CD4-positive, alpha-beta T cell treated with Interleukin-4 for 4 hours (primary cell): ENCODE measurements around the gene CBX2.

Experiments
- DNase-seq: peaks from one replicate; pipeline ENCODE4 v3.0.0-alpha.2; 2020

The CBX2 gene

DNA sequence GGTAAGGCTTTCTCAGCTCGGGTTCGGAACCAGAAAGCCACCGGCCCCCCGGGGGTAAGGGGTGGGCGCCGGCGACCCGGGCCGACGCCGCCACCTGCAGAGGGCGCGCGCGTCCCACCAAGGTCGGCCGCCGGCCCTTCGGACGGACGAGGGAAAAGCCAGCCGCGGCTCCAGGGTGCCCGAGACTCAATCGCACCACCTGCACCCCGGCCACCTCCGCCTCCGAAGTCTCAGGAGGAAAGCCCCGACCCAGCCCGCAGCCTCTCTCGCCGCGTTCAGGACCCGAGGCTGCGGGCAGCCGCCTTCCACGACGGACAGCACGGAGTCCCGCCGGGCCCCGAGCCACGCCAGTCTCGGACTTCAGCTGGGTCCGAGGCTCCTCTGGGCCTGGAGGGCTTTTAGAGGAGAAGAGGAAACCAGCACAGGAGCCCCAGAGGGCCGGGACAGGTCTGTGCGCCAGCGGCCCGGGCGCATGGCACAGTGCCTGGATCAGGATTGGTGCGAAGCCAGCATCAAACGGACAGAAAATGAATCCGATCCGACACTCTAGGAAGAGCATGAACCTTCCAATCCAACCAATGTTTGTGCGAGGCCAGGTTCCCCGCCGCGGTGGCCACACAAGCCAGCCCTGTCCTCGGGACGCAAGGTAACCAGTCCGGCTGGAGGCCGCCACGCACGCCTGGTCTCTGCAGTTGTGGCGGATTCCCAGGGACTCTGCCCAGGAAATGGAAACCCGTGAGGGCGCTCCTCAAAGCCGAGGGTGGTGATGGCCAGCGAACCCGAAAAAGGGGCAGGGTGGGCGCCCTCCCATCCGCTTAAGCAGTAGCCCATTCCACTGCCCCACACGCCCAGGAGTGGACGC lies 12.2 kb downstream of the CBX2 start:
- DNase-seq = no peak

DNA sequence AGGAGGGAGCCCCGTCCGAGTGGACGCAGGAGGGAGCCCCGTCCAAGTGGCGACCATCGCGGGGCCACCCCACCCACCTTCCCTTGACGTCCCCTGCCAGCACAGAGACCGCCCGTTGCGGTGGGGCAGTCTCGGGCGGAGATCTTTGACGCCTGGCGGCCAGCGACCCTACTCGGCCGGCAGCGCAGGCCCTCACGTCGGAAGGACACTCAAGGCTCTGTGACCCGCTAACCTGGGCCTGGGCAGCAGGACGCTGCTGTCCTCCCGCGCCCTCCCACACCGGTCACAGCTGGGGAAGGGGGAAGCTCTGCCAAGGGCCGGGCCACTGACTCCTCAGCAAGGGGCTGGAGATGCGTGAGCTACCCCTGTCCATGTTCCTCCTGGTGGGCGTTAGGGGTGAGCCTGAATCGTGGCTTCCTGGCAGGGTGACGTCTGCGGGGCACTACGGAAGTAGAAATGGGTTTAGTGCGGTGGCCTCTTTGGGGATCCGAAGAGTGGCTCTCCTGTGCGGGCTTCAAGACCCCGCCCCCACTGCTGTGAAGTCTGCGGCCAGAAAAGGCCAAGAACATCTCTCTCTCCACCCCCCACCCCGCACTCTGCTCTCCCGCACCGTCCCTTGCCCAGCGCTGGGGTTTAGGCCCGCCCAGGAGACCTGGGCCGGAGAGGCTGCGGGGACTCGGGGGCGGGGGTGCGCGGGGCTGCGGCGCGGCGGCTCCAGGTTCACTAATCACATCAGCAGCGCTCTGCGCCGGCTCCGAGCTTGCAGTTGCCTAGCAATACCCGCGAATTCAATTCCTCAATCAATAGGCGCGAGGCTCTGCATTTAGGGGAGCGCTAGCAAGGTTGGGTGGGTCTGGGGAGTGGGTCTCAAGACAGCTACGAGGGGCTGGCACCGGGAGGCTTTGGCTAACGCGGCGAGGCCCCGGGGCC lies 13.1 kb downstream of the CBX2 start:
- no peak for DNase-seq

DNA sequence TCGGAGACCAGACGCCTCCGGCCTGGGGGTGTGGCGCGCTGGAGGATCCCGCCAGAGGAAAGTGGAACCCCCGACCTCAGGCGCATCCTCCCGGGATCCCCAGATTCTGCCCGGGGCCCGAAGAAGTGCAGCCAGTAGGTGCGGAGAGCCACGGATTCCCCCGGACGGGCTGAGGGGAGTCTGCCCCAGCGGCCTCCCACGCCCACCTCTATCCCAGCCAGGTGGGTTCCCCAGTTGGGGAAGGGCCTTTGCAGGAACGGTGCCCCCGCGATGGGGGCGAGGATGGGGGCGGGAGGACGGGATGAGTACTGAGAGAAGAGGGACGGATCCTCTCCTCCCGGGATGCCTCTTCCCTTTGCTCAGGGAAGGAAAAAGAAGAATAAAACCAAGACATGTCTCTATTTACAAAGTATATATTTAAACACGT lies 13.8 kb downstream of the CBX2 start:
- no peak for DNase-seq

DNA sequence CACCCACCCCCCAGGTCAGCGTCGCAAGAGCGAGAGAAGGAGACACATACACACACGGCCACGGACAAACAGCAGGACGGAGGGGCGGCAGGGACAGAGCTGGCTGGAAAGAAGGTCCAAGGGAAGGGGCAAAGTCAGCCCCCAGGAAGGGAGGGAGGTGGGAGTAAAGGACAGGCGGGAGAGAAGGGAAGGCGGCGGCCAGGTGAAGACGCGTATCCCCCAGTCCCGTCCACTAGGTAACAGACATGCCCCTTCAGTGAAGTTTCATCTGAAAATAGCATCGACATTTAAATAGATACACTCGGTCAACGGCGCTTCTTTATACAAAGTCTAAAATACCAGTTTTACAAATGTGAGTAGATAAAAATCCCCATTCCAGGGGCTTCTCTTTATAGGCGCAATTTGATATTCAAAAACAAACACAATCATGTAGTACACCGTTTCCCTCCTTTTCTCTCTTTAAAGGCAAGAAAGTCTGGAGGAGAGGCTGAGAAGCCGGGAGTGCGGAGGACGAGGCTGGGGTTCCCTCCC lies 14.5 kb downstream of the CBX2 start:
- DNase-seq = no peak

DNA sequence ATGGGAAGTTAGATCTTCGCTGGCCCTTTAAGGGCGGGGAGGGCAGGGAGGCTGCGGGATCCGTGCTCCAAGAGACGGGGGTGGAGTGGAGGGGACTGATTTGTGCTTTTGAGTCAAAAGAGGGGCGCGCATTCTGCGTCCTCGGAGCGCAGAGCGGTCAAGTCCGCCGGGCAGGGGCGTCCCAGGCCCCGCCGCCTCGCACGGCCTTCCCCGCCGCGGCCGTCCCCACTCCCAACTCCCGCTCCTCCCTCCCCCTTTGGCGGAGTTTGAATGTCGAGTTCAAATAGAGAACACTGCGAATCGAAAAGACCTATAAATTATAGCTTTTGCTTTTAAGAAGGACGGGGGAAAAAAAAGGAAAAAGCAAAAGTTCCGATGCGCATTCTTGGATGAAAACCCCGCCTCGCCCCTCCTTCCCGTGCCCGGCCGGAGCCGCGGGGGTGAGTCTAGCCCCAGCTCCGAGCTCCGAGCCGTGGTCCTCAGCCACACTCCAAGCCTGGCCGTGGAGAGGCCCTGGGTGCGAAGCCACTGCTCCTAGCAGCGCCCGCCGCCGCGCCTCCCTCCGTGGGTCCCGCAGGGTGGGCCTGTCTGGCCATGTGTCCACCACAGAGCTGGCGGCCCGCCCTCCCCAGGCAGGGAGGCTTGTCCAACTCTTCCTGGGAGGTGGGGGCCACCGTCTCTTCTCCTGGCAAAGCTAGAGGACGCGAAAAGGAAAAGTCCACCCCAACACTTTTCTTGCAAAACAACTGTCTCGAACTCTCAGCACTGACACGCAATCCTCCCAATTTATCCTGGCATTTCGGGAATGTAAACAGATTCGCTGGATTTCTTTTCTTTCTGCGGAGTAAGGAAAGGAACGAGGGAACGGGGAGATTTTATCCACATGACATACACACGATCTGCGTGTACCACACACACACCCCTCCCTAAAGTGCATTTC lies 15.3 kb downstream of the CBX2 start:
- DNase-seq = no peak

DNA sequence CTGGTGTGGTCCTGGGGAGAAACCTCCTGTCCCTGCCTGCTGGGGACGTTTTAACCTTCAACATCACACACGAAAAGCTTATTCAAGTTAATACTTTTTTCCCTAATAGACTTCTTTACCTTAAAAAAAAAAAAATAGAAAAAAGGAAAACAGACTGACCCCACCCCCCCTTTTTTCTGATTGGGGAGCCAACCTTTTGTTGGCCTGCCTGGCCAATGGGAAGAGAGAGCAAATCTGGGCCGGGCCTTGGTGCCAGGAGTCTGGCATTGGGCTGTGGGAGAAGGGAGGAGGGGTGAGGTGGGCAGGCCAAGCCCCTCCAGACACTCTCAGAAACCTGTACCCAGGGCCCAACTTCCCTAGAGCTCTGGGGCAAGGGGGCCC lies 16.0 kb downstream of the CBX2 start:
- no peak for DNase-seq

DNA sequence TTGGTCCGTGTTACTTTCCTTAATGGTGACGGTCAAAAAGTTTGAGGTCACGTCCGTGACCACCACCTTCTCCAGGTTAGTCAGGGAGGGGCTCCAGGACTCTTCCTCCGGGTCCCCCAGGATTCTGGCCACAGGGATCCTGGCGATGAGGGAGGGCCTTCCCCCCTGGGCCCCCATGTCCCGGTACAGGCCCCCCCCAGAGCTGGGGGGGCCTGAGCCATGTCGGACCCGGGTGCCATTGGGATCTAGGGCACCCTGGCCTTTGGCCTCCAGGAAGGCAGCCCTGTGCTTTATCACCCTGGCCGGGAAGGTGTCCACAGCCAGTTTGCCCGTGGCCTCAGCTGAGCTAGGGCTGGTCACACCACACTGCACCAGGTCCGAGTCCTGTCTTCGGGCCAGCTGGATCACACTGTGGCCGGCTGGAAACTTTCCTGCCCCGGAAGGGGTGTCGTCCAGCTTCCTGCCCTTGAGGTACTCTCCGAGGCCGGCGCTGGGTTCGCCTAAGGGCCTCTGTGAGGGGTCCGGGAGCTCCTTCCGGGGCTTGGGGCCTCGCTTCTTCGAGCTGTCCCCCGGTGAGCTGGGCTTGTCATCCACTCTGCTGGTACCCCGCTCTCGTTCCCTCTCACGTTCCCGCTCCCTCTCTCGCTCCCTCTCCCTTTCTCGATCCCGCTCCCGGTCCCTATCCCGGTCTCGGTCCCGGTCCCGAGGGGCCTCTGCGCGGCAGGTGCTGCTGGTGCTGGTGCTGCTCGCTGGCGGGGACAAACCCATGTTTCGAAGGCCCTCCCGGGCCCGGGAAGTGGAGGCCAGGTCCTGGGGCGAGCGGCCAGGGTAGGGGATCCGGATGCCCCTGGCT lies 16.9 kb downstream of the CBX2 start:
- DNase-seq = no peak

DNA sequence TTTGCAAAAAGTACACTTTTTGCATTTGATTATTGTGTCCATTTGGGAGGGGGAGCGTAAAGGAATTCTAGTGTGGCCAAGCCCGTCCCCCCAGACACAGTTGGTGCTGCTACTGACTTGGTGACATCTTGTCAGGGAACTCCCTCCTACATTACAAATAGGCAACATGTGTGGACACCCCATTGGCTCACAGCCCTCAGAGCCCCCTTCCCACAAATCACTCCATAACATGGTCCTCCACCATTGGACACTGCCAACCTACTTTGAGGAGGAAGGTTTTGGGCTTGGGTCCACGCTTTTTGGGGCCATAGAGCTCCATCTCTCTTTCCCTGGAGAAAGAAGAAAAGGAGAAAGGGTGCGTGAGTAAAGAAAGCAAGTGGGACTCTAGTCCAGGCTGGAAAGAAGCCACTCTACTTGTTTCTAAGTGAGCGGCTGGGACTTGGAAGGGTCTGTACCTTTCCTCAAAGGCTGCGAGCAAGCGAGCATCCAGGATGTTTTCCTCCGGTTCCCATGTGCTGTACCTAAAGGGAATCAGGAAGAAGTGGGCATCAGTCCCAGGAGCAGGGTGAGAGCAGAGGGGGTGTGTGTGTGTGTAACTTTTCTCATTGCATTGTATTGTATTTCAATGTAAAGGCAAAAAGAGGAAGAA lies 18.0 kb downstream of the CBX2 start:
- DNase-seq = no peak

DNA sequence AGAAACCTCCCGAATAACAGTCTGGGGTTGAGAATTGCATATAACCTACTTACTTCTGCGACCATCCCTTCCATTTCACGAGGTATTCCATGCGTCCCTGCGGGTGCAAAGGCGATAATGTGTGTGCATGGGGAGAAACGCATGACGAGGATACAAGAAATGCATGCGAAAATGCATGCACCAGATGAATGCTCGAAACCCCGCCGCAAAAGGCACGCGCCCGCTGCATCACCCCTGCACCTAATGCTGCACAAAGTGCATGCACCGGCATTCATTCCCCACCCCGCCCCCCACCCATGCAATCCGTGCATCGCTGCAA lies 18.5 kb downstream of the CBX2 start:
- DNase-seq = no peak

DNA sequence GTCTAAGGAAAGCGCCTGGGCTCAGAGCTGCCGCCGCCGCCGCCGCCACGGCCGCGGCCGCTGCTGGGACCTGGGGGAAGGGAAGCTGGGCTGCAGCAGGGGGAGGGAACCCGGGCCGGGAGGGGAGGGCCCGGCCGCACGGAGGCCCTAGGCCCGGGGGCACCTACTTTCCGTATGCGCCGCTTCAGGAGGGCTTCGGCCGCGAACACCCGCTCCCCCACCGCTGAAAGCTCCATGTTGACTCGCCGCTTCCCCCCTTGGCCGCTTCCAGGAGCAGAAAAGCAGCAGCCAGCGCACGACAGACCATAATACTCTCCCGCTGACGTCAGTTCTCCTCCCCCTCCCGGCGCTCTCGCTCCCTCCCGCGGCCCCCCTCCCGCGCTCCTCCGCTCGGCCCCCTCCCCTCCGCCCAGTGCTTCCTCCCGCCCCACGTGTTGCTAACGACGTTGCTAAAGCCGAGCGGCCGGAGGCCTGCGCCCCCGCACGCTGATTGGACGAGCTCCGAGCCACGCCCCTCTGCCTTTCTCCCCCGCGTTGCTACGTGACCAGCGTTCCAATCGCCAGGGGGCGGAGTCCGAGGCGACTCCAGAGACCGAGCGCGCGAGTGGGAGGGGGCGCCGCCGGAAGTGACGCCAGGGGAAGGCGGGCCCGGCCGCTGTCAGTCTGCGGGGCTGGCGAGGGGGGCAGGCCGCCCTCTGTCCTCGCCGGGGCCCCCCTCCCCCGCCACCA lies 19.0 kb downstream of the CBX2 start, which contains the start of gene CBX8:
Gene CBX8, minus strand, starts transcription at position 315 of the 729 bp plus-strand sequence. Its CDS starts 79 bp downstream, at position 236.
- peak; percentile 99 for DNase-seq

DNA sequence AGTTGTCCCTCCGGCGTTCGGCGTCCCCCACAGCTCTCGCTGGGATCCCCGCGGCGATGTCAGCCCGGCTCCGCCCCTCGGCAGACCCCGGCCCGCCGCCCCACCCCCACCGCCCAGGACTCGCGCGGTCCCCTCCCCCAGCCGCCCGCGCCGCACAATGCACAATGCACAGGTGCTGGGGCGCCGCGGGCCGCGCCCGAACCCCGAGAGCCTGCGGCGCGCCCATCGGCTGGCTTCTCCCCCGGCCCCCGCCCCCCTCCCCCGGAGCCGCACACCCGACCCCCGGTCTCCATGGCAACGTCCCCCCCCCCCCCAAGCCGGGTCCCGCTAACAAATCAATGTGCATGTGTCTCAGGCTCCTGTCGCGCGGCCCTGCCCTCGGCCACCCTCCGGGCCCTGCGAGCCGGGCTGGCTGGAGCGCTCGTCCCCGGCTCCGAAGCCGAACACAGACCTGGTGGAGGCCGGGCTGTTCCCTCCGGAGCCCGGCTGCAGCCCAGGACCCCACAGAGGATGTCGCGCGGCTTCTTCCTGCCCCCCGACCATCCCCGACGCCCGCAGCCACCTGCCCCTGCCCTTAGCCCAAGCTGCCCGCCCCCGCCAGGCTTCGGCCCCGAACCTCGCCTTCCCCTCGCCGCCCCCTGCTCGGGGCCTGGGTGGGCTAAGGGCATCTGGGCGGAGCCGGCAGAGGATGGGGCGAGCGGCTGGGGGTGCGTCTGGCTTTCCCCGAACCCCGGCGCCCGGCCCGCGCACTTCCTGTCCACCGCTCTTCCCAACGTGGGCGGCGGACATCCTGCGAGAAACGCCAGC lies 19.7 kb downstream of the CBX2 start:
- DNase-seq = no peak

DNA sequence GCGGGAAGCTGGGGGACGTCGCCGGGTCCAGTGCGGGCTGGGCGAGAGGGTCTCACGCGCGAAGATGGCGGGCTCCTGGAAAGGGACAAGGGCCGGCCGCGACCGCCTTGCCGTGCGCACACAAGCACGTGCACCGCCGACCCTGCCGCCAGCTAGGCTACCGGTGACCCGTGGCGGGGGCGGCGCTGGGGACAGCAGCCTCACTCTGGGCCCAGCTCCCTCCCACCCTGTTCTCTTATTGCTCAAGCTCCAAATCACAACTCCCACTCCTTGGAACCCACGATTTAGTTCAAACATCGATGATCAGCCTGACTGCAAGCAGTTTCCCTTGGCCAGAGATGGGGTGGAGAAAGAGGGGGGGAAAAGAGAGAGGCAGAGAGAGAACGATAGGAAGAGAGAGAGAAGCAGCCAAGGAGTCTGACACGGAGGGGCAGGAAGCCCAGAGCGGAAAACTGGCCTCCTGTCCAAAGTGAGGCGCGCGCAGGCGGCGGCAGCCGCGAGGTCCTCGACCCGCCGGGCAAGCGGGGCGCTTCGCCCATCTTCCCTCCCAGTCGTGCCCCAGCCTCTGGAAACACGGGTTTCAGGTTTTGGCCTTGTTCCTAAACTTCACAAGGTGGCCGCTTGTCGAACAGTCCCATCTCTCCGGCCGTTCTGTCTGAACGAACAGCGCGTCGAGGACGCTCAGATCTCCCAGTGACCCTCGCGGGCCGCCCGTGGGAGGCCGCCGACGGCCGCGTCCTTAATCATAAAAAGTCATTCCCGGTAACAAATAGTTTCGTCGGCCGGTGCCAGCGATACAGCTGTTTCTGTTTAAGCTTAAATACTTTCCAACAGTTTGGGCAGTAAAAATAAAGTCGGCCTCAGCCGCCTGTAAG lies 20.6 kb downstream of the CBX2 start:
- DNase-seq = no peak

DNA sequence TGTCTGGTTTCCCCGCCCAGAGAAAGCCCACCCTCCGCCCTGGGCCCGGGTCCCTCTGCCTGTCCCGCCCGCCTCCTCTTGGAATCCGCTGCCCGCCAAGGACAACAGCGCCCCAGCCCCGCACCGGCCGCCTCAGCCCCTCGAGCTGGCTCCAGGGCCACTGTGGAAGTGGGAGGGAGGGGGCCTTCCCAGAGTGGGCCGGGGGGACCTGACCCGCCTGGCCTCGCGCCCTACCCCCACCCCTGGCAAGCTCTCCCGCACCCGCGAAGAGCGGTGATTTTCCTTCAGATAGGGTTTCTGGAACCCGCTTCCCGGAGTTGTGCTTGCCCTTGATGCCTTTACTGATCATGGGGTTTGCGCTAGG lies 21.2 kb downstream of the CBX2 start:
- DNase-seq = no peak

DNA sequence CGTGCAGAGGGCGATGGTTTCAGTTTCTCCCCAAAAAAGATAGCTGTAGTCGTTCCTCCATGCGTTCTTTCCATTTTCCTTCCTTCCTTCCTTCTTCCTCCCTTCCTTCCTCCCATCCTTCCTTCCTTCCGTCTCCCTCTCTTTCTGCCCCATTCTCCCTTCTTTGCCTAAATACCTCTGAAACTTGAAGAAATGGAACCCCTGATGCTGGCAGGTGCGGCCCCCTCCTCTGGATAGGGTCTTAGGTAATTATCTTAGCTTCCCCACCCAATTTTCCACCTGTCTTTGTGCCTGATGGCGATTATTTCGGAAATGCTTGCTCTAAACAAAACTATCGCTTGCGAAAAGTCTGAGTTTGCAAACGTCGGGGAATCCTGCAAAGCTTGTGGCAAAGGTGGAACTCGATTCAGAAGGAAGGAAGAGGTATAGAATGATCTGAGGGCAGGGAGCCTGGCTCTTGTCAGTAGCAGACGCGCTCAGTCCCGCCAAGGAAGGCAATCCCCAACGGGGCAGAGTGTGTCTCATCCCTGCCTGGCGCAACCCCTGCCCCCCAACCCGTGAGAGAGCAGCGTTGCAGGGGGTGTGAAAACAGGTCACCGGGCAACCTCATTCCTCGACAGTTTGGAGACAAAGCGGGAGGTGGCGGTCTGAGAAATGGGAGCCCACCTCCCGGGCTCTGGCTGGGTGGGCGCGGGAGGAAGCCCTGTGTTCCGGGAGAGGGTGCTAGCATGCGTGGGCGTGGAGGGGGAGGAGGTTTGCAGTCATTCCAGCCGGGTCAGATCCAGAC lies 21.8 kb downstream of the CBX2 start:
- no peak for DNase-seq

DNA sequence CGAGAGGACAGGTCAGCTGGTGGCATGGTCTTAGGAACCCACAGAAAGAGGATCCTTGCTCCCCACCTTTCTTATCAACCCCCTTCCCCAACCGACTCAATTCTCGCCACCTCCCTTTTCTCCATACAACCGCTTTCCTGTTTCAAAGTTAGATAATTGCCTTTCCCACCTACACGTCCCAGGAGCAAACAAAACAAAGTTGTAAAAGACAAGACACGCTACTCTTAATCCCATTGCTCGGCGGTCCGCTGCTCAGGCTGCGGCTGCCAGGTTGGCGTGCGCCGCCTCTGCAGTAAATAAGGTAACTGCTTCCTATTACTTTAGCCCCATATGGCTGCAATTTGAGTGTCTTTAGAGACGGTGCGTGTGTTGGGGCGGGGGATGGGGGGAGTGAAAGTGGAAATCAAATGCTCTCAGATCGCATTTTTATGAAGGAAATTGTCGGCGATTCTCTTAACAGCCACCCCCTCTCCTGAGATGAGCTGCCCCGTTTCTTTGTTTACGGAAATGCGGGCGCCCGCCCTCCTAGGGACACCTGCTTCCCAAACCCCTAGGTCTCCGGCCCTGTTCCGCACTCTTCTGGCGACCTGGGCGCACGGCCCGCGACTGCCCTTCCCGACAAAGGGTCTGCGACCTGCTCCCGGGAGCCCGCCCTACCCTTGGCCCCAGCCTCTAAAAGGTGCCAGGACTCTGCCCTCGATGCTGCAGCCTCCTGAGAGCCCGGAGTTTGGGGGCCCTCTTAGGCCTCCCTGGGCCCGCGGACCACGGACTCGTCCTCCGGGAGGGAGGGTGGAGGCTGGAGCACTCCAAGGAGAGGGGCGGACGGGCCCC lies 22.6 kb downstream of the CBX2 start:
- DNase-seq = peak; percentile 34

DNA sequence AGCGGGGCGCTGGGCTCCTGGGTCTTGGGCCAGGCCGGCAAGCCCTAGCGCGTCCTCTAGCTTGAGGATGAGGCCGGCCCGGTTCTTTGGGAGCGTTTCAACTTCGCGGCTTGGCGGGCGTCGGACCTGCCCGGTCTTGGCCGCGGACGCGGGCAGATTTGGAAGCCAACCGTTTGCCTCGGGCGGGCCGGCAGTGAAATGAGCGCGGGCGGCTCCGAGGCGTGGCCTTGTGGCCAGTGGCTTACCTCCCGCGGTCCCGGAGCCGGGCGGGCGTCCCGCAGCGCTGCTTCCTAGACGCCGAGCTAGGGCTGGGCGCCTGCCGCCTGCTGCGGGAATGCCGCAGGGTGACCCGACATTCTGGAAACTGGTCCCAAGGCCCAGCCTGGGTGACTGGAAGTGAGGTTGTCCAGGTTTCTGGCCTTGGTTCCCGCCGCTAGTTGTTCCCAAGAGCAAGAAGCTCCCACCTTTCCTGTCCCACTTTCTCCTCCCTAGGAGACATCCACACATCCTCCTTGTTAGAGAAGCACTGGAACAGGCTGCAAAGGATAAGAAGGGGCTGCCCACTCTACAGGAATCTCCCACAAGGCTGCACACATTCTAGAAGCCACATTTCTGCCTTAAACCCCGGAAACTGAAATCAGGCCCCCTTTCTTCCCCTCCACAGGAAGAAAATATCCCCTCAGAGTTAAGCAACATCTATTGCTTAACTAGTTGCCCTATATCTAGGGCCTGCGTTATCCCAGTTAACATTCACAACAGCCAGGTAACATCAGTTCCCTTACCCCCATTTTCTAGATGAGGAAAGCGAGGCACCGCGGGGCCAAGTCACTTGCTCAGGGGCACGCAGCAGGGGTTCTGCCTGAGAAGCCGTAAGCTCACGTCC lies 23.4 kb downstream of the CBX2 start:
- no peak for DNase-seq
